HepG2 (cell line): ENCODE data around the gene NARS2. TPM values are rescaled to one million over a fixed set of nuclear protein-coding genes. Genes with fewer than 3 reads are reported as not detected.

Experiments used
- ATAC-seq: fragments of 200-7000 bp; cut with Tn5 transposase; 3 replicates; pipeline ENCODE4 v1.9.1; 2020; ENCODE audit warnings: mild to moderate bottlenecking, moderate library complexity
- BruUV-seq: library from RNA; stranded (reverse); fragments of 400-500 nt; replicated peaks from 2 replicates; lab custom pipeline; 2021; lab: Mats Ljungman, UMichigan
- CTCF ChIA-PET: fragments of 300-600 bp; formaldehyde crosslinking; extraction: SDS; loops from one replicate; lab custom pipeline; 2021; ENCODE audit warnings: low total read pairs, inconsistent platforms, low intra/inter-chr PET ratio; lab: Yijun Ruan, JAX
- POLR2A ChIA-PET: fragments of 350-600 bp; sonication (Branson Sonifier 250); formaldehyde crosslinking; loops from one replicate; lab custom pipeline; 2020; ENCODE audit warnings: antibody characterized with exemption, inconsistent platforms; lab: Yijun Ruan, JAX
- DNase-seq: peaks from one replicate; pipeline ENCODE4 v3.0.0-alpha.2; 2015; ENCODE audit warnings: low spot score
- FAIRE-seq: peaks from 3 replicates; lab custom pipeline; 2011; peaks lifted over from hg19 to GRCh38; lab: Jason Lieb, UNC
- H2AFZ ChIP-seq: one replicate; pipeline ENCODE4 v1.6.1; 2011; ENCODE audit warnings: low read length, inconsistent platforms
- H3K27ac ChIP-seq: fragments of 300-600 bp; 3 replicates; pipeline ENCODE4 v1.8.0; 2011; ENCODE audit warnings: mixed run types, mild to moderate bottlenecking, mixed read lengths, low read length, inconsistent platforms; ENCODE audit not compliant: insufficient read depth; ENCODE audit errors: extremely low read length
- H3K27me3 ChIP-seq, 2 experiments: fragments of 200-600 bp in 1 of 2; 2 replicates in 1 of 2; 3 replicates in 1 of 2; pipeline versions ENCODE4 v1.6.0 to v1.8.0; 2011; ENCODE audit warnings: low read length in 2 of 2, mild to moderate bottlenecking in 2 of 2, moderate library complexity in 2 of 2, inconsistent platforms in 1 of 2; ENCODE audit not compliant: insufficient read depth in 2 of 2, control insufficient read depth in 1 of 2
- H3K36me3 ChIP-seq, 2 experiments: fragments of 200-600 bp in 1 of 2; replicated peaks in 1 of 2; 2 replicates in 1 of 2; 3 replicates in 1 of 2; pipeline versions ENCODE4 v1.5.1 to v1.8.0; 2011; ENCODE audit warnings: low read length in 2 of 2, inconsistent platforms in 1 of 2; ENCODE audit not compliant: insufficient read depth in 2 of 2, control insufficient read depth in 1 of 2
- H3K4me1 ChIP-seq: 2 replicates; pipeline ENCODE4 v1.5.1; 2012; ENCODE audit warnings: low read length, inconsistent platforms; ENCODE audit not compliant: insufficient read depth
- H3K4me2 ChIP-seq: 2 replicates; pipeline ENCODE4 v1.6.0; 2011; ENCODE audit warnings: low read depth, low read length, inconsistent platforms
- H3K4me3 ChIP-seq, 3 experiments: fragments of 200-600 bp in 1 of 3; sonication (generic), shearing (Covaris generic) in 1 of 3; replicated peaks in 1 of 3; 2 replicates each; pipeline ENCODE4 v1.5.1; 2011 to 2016; ENCODE audit warnings: low read length in 3 of 3, inconsistent platforms in 2 of 3, low read depth in 2 of 3, mild to moderate bottlenecking in 2 of 3, control low read depth in 1 of 3, mixed read lengths in 1 of 3; ENCODE audit not compliant: insufficient read depth in 1 of 3
- H3K79me2 ChIP-seq: one replicate; pipeline ENCODE4 v1.6.1; 2011; ENCODE audit warnings: low read length, inconsistent platforms; ENCODE audit not compliant: insufficient read depth
- H3K9ac ChIP-seq: 2 replicates; pipeline ENCODE4 v1.6.0; 2011; ENCODE audit warnings: mild to moderate bottlenecking, low read depth, low read length, inconsistent platforms; ENCODE audit not compliant: insufficient read depth
- H3K9me3 ChIP-seq: 2 replicates; pipeline ENCODE4 v1.5.1; 2012; ENCODE audit warnings: mild to moderate bottlenecking, low read length
- H4K20me1 ChIP-seq: 2 replicates; pipeline ENCODE4 v1.6.0; 2011; ENCODE audit warnings: inconsistent platforms, mild to moderate bottlenecking, low read length, moderate library complexity; ENCODE audit not compliant: insufficient read depth
- BATF2 ChIP-seq: sonication (generic); formaldehyde crosslinking; IDR thresholded peaks from 2 replicates; pipeline ENCODE4 v1.8.0; 2022; ENCODE audit warnings: mild to moderate bottlenecking, missing genetic modification reagents, moderate library complexity
- EED ChIP-seq: sonication (generic); formaldehyde crosslinking; IDR thresholded peaks from 2 replicates; pipeline ENCODE4 v1.5.0; 2020; ENCODE audit warnings: mild to moderate bottlenecking, missing genetic modification reagents
- POLR2AphosphoS2 ChIP-seq: IDR thresholded peaks from 2 replicates; pipeline ENCODE4 v1.6.1; 2011; ENCODE audit warnings: low read depth, low read length, improper control_type of control experiment
- TFDP2 ChIP-seq: sonication (generic); formaldehyde crosslinking; IDR thresholded peaks from 2 replicates; pipeline ENCODE4 v1.4.0; 2020; ENCODE audit warnings: missing genetic modification reagents
- ZNF251 ChIP-seq: sonication (generic); formaldehyde crosslinking; IDR thresholded peaks from 2 replicates; pipeline ENCODE4 v1.9.0; 2021; ENCODE audit warnings: mild to moderate bottlenecking, missing genetic modification reagents
- ZNF660 ChIP-seq: sonication (generic); formaldehyde crosslinking; IDR thresholded peaks from 2 replicates; pipeline ENCODE4 v1.5.1; 2020; ENCODE audit warnings: mild to moderate bottlenecking, low read depth, missing genetic modification reagents, borderline replicate concordance
- ZNF781 ChIP-seq: sonication (generic); formaldehyde crosslinking; IDR thresholded peaks from 2 replicates; pipeline ENCODE4 v1.5.1; 2020; ENCODE audit warnings: borderline replicate concordance, mild to moderate bottlenecking, missing genetic modification reagents; ENCODE audit errors: not compliant biosample characterization
- ZSCAN21 ChIP-seq: sonication (generic); formaldehyde crosslinking; IDR thresholded peaks from 2 replicates; pipeline ENCODE4 v1.8.0; 2022; ENCODE audit warnings: mild to moderate bottlenecking, missing genetic modification reagents, moderate library complexity, borderline replicate concordance
- WGBS: methylation state at CpG from one replicate; pipeline ENCODE4 v1.1.6; 2017; ENCODE audit warnings: low lambda C conversion rate; 5-methylcytosine and 5-hydroxymethylcytosine counted together
- in situ Hi-C: cut with HindIII; loops from 2 replicates; pipeline ENCODE4 v1.10.0; 2017; ENCODE audit warnings: low pct_unique_long_range_greater_than_20kb; ENCODE audit not compliant: extremely low pct_ligation_motif_present
- intact Hi-C: fragments of 100-400 bp; cut with micrococcal nuclease; formaldehyde crosslinking; loops from one replicate; pipeline ENCODE4 v1.10.0; 2022; ENCODE audit not compliant: unreplicated experiment
- polyA plus RNA-seq, 8 experiments: library from polyadenylated mRNA; depleted of rRNA in 3 of 8; stranded (reverse) in 7 of 8; unstranded in 1 of 8; fragments of >200 nt; fragmentation: Illumina TruSeq in 4 of 8; extraction: Trizol in 4 of 8; gene quantifications; 2 replicates each; pipeline versions ENCODE4 v1.2.1 to v1.2.3, GENCODE V29; 2011 to 2016; ENCODE audit warnings: low read depth in 4 of 8, missing spikeins in 1 of 8, mixed read lengths in 1 of 8; ENCODE audit not compliant: insufficient read depth in 1 of 8
- total RNA-seq, 5 experiments: library from RNA; depleted of rRNA; stranded (reverse); fragments of >200 nt; fragmentation: Illumina TruSeq; extraction: Trizol; gene quantifications; 2 replicates each; pipeline ENCODE4 v1.2.3, GENCODE V29; 2016; ENCODE audit warnings: low read depth in 1 of 5
- TF ChIP-seq, protein P1 (sequence below): sonication (generic); formaldehyde crosslinking; IDR thresholded peaks from 2 replicates; pipeline ENCODE4 v1.4.0; 2020; ENCODE audit warnings: missing genetic modification reagents, borderline replicate concordance

Gene NARS2
- total and polyA plus RNA-seq, 2 of the 13 experiments (the other 11 are each of a cell fraction or from before 2014, with no cell fraction given), result 45.9 to 65.0 TPM

DNA sequence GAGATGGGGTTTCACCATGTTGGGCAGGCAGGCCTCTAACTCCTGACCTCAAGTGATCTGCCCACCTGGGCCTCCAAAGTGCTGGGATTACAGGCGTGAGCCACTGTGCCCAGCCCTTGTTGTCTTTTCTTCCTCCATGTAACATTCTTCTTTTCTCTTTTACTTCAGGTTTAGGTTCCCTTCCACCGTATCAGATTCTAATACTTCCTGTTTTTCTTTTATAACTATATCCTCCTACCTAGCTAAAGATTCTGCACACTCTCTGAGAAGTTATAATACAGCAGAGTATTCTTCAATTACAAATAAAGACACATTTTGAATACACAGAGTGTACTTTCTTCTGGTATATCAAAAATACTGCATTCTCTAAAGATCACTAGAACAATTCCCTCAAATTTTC is 123.8 kb downstream of the NARS2 start:
- Histone ChIP-seq H4K20me1 (no peaks in the 10 kb centered on the region), H3K27ac (no peak overlapping the region), H3K9ac (no peak overlapping the region), H3K9me3 (no peaks in the 10 kb centered on the region), H3K36me3 (peaks cover 2 to 27% of the 10 kb centered on the region in 2 experiments; a peak in 4 of 5 replicates), H3K79me2 (no peaks in the 10 kb centered on the region), H3K4me1 (no peaks in the 10 kb centered on the region), H2AFZ (no peak overlapping the region), H3K4me3 (no peak overlapping the region), H3K27me3 (no peaks in the 10 kb centered on the region), H3K4me2 (no peak overlapping the region)
- DNase-seq (no peak), ATAC-seq (no peak), FAIRE-seq (no peak)
- BruUV-seq, result no TSS peak
- in situ Hi-C loops, result no loop called here
- WGBS, result 94% methylated on average over 2 of the region's 2 CpGs
- intact Hi-C loops, result no loop called here
- TF ChIP-seq POLR2AphosphoS2, result no peak
- TF ChIP-seq ZNF781 (CRISPR knock-in tag), result no peak
- TF ChIP-seq ZSCAN21 (CRISPR knock-in tag), result no peak
- no peak for TF ChIP-seq BATF2 (CRISPR knock-in tag)
- TF ChIP-seq TFDP2, result no peak
- no peak for TF ChIP-seq EED (CRISPR knock-in tag)
- TF ChIP-seq, protein P1, sequence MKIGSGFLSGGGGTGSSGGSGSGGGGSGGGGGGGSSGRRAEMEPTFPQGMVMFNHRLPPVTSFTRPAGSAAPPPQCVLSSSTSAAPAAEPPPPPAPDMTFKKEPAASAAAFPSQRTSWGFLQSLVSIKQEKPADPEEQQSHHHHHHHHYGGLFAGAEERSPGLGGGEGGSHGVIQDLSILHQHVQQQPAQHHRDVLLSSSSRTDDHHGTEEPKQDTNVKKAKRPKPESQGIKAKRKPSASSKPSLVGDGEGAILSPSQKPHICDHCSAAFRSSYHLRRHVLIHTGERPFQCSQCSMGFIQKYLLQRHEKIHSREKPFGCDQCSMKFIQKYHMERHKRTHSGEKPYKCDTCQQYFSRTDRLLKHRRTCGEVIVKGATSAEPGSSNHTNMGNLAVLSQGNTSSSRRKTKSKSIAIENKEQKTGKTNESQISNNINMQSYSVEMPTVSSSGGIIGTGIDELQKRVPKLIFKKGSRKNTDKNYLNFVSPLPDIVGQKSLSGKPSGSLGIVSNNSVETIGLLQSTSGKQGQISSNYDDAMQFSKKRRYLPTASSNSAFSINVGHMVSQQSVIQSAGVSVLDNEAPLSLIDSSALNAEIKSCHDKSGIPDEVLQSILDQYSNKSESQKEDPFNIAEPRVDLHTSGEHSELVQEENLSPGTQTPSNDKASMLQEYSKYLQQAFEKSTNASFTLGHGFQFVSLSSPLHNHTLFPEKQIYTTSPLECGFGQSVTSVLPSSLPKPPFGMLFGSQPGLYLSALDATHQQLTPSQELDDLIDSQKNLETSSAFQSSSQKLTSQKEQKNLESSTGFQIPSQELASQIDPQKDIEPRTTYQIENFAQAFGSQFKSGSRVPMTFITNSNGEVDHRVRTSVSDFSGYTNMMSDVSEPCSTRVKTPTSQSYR (CRISPR knock-in tag), result no peak
- no peak for TF ChIP-seq ZNF660 (CRISPR knock-in tag)
- no peak for TF ChIP-seq ZNF251
- POLR2A ChIA-PET, result no interaction called here
- CTCF ChIA-PET, result no interaction called here
